Non-pigmented ciliary epithelial cell (primary cell): ENCODE results near the gene MYH3.

Source experiments
- DNase-seq: peaks from one replicate; pipeline ENCODE4 v3.0.0-alpha.2; 2010; ENCODE audit warnings: low read depth

The MYH3 gene

DNA sequence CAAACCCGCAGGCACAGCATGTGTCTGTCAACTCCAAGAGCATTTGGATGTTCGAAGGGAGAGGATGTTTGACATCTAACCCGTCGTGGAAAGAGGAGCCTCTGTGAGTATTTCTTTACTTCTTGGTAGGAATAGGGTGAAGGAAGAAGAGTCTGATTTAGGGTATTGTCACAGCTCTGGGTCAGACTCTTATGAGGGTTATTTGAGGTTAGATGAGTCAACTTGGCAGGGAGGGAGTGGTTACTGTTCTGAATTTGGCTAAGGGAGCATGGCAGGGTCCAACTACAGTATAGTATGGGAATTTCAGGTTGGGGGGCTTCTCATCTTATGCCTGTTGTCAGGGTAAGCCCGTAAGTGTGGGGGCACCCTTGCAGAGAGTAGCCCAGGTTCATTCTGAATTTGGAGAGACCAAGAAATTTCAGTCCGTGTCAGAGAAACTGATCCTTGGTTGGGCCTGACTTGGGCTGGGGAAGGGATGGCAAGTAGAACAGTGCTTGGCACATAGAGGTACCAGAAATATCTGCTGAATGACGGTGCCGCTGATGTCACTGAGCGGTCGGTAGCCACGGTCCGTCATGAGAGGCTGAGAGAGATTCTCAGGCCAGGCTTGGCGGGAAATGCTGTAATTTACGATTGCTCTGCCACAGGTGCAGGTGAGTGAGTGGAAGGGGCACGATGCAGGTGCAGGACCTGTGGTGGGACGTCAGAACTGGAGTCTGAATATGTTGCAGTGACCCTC lies 43.2 kb downstream of the MYH3 start:
- no peak for DNase-seq

DNA sequence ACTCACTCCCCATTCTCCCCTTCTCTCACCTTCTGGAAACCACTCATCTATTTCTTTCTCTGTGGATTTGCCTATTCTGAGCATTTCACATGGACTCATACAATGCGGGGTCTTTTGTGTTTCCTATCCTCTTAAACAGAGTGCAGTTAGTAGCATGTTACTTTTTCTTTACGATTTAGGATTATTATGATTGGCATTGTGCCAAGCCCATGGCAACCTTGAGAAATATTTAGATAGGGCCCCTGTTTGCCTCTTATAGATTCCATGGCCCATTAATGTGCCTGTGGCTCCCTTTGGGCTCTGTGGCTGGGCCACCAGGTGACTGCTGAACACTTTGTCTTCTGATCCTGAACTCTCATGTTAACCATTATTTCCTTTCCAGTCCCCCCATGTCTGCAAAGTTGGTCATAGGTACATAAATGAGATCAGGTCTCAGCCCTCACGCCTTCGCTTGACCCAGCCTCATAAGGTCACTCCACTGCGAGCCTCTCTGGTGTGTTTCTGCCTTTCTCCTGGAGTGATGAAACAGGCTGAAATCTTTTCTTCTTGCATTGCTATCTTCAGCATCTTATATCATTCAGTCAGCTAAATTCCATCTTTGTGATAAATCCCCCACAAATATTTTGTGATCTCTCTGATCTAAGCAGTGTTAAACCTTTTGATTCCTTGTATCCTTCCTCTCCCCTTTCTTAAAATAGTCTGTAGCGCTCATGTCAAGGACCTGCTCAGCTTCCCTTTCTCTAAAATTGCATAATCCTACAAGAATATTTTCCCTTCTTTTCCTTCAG lies 44.0 kb downstream of the MYH3 start:
- peak; percentile 9 for DNase-seq

DNA sequence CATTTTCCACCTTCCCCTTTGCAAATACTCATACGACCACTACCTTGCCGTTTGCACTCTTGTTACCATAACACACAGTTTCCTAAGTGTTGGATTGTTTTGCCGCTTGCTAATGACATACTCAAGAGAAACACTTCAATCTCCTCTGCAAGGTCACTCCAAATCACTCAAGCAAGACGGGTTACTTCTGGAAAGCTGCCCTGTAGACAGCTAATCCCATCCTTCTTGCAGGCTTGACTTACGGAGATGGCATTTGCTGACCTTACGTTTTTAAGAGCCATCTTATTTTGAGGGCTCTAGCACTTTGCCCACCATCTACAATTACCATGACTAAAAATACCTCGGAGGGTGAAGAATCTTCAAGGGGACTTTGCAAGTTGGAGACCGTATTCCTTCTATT lies 46.2 kb downstream of the MYH3 start:
- DNase-seq: no peak

DNA sequence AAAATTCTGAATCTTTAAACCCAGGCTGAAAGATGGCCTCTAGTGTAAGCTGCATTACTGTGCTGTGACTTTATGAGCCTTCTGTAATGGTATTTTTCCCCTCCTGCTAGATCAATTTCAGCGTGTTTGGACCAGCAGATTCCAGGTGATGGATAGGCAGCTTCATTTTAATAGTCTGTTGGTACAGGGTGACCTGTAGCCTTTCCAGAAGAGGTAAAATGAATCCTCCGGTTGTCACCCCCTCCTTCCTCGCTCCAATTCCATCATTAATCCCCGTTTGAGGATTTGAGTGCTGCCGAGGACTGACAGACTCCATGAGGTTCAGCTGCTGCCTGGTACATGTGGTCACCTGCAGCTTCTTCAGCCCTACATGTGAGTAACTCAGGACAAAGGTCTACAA lies 48.9 kb downstream of the MYH3 start:
- no peak for DNase-seq

DNA sequence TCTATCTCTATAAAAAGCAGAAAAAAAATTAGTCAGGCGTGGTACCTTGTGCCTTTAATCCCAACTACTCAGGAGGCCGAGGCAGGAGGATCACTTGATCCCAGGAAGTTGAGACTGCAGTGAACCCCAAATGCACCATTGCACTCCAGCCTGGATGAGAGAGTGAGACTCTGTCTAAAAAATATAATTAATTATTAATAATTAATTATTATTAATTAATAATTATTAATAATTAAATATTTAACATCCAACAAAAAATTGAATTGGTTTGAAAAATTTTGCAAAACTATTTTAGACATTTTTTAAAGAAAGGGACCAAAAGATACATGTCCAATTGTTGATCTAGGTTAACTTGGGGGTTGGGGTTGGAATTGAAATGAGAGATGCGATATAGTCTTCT lies 51.0 kb downstream of the MYH3 start:
- DNase-seq: no peak

DNA sequence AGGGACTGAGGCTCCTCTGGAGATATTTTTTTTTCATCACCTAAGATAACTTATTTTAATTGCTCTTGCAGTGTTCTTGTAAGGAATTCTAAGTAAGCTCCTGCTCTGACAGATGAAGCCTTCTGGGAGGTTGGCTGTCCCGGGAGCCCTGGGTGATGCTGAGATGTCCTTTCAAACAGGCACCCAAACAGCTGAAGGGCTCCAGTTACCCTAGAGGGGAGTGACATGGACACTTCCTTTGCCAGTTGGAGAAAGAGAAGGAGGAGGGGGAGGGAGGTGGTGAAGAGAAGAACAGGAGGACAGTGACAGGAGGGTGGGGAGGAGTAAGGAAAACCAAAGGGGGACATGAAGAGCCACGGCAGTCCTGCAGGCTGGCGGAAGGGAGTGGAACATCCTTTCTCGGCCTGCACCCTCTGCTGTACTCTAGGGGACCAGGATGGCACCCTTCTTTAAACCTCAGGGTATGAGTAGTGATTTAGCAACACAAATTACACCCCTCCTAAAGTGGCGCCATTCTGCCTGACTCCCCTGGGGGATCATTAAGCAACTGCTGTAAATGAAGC lies 51.8 kb downstream of the MYH3 start:
- DNase-seq: no peak

DNA sequence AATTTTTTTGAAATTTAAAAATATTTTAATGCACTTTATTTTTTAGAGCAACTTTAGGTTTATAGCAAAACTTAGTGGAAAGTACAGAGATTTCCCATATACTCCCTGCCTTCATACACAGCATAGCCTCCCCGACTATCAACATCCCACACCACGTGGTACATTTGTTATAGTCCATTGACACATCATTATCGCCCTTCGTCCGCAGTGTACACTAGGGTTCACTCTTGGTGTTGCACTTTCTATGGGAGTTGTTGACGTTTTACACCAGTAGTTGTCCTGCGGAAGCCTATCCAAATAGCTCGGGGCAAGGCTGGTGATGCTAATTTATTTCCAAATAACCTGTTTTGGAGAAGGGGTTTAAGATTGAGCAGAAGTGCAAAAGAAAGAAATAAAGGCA lies 52.6 kb downstream of the MYH3 start:
- no peak for DNase-seq

DNA sequence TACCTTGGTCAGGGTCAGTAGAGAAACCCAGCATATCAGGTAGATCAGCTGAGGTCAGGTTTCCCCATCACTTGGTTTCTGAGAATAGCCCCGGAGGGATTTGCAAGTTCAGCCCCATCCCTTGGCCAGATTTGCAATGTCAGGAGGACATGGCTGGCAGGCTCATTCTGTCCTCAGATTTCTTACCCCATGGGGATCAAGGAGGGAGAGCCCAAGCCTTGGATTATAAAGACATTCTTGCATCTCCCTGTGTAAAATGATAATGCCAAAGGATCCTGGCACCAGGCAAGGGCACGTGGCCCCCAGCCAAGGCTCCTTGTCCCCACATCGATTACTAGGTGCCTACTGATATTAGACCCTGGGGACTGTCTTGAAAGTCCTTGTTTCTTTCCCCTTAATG lies 53.2 kb downstream of the MYH3 start:
- no peak for DNase-seq

DNA sequence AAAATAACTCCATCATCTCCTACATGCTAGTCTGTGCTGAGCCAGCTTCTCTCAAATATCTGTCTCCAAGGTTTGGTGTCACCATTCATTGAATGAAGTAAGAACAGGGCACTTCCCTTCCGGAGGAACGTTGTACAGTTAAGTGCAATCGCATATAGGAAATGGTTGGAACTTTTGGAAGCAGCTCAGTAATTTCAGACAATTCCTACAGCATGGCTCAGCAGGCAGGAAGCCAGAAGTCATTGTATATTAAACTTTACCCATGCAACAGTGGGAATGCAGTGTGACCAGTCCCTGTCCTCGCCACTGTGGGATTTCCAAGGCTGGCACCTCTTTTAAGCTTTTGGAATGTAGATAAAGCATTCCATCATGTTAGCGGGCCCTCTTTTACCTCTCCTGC lies 56.5 kb downstream of the MYH3 start:
- no peak for DNase-seq

DNA sequence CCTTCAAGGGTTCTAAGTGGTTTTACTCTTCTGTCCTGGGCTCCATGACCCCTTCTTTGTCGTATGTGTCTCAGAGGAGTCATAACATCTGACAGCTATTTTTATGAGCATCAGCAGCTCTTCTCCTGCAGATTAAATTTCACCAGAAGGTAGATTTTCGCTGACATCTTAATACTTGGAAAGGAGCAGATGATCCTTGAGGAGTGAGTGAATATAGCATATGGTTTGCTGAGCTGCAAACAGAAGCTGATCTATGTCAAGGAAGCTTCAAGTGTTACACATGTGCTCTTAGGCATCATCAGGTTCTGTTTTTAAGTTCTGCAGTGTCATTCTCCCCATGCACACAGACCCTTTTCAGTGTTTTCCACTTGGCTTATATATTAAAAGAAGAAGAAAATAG lies 58.5 kb downstream of the MYH3 start:
- no peak for DNase-seq

DNA sequence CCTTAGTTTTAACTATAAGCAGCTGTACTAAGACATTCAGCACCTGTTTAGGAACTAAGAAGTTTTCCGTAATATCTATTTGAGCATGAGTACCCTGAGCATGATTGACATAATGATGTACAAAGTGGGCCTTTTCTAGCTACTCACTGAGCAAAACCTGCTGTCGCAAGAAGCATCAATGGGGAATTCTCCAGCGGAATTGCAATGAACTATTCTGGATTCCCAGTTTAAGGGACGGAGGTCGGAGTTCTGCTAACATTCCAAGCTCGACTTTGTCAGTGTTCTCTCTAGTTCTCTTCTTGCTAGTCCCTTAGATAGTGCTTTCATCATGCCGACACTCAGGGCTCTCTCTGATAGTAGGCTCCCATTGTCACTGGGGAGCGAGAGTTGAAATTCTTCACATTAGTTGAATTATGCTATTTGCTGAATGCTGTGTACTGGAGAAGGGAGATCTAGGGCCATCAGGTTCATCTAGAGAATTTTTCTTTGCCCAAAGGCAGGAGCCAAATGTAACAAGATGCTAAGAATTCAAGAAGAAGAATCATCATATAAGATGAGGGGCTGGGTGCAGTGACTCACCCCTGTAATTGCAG lies 67.5 kb downstream of the MYH3 start:
- DNase-seq: no peak

DNA sequence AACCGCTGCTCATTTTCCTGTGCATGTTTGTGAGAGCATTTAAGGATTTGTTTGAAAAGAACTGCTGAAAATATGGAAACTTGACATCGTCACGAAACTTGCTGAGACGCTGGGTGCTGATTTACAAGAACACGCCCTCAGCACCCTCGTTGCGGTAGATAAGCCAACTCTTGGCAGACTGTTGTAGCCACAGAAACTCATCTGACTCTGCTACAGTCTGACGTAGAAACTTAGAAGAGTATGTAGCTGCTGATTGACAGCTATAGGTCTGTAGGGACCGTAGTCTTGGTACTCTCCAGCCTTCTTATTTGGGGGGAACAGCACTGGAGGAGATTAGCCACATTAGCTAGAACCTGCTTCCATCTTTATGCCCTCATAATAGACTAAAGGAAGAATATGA lies 71.6 kb downstream of the MYH3 start:
- no peak for DNase-seq

DNA sequence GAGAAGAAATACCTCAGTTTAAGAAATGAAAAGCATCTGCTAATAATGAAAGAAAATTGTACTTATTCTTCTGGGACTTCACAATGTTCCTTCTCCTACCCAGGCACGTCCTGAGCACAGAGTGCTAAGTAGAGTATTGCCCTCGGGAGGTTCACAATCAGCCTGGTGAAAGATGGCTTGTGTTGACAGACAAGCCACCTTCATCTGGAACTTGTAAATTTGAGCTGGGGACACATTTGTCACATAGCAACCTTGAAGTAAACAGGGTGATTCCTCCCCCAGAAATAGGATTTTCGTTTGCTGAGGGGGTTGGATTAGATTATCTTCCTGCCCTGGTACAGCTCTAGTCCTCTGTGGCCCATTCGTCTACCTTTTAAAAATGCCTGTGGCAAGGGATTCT lies 73.3 kb downstream of the MYH3 start:
- no peak for DNase-seq

DNA sequence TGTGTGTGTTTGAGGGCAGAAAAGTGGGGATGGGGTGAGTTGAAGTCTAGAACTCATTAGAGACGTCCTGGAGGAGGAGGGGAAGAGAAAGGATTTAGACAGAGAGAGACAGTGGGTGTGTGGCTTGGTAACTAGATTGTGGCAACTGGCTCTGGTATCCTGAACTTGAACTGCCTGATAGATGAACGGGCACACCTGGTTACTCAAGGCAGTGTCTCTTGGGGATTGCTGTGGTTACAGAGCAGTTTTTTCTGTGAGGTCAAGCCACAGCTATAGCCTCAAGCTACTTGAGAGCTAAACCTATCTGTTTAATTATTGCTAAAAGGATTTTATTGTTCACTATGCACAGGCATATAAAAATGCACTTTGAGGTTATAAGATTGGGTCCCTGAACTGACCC lies 77.8 kb downstream of the MYH3 start:
- DNase-seq: no peak
